Measurements from ENCODE around the gene TEX54.

The TEX54 gene

DNA sequence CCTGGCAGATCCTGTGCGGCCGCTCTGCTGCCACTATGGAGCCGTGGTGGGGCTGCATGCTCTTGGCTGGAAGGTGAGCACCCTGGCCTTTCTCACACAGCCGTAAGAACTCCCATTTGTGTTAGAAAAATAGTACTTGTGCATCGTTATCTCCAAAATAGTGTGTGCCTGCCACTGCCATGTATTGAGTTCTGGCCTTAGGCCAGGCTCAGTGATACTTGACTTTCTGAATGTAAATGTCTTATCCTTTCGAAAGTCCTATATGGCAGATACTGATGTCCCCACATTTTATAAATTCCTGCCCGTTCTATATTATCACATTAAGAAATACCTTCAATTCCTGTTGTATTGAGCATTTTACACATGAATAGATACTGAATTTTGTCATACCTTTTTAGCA lies 49.9 kb downstream of the TEX54 start:
- DNase-seq: no peak
